Activated naive CD8-positive, alpha-beta T cell treated with anti-CD3 and anti-CD28 coated beads, Interleukin-2, amount 10 ng/mL, durations not matched to agents 7 days and 5 days (primary cell): Measurements from ENCODE around the gene MMP27. TPM values are rescaled to one million over a fixed set of nuclear protein-coding genes. Genes with fewer than 3 reads are reported as not detected.

Experiments
- total RNA-seq, 2 experiments: library from RNA; stranded (reverse); gene quantifications; one replicate each; pipeline ENCODE4 v1.2.3, GENCODE V29; 2021

Gene MMP27
- total RNA-seq, 2 experiments from 2014 or later, result not detected

Other genes starting within 250 kb of the MMP27 start
- not detected for gene MMP7, start 175.0 kb downstream of the MMP27 start, total RNA-seq
- not detected for gene MMP20, start 80.4 kb downstream of the MMP27 start, total RNA-seq
- not detected for gene MMP8, start 19.2 kb upstream of the MMP27 start, total RNA-seq
- gene MMP10, start 74.9 kb upstream of the MMP27 start, total RNA-seq, result not detected
- gene MMP1, start 92.4 kb upstream of the MMP27 start, total RNA-seq, result not detected
- gene MMP3, start 137.8 kb upstream of the MMP27 start, total RNA-seq, result not detected
- not detected for gene MMP12, start 169.2 kb upstream of the MMP27 start, total RNA-seq
- not detected for gene MMP13, start 250.0 kb upstream of the MMP27 start, total RNA-seq